Fibroblast of lung (primary cell): ENCODE data around the gene SYNM.

Experiments used
- CTCF ChIP-seq, 2 donors: IDR thresholded peaks in 1 of 2; conservative IDR thresholded peaks in 1 of 2; 1 replicate in 1 of 2; 2 replicates in 1 of 2; pipeline ENCODE4 v1.5.1; 2011 to 2012; ENCODE audit warnings: low read length in 2 of 2, control low read depth in 1 of 2, inconsistent platforms in 1 of 2, low read depth in 1 of 2, mild to moderate bottlenecking in 1 of 2
- EZH2 ChIP-seq: IDR thresholded peaks from 2 replicates; pipeline ENCODE4 v1.5.1; 2012; ENCODE audit warnings: low read length, control low read depth, mild to moderate bottlenecking; ENCODE audit errors: missing control alignments

- peak; percentile 34 to 36 for TF ChIP-seq CTCF (conservative IDR thresholded peaks at IDR 0.05 in 1 of 2, IDR thresholded peaks at IDR 0.05 in 1 of 2; ENCODE audit: low read depth in 1 of 2, low read length in 2 of 2)
- no peak for TF ChIP-seq EZH2
These were observed 45.6 kb upstream of the SYNM start for GRCh38 chr15:99059010-99059981.
